B cell (primary cell): ENCODE measurements around the gene GGT7. TPM values are rescaled to one million over a fixed set of nuclear protein-coding genes. Genes with fewer than 3 reads are reported as not detected.
A peak's percentile ranks its signal among the peaks of the same experiment; 100 is the strongest.

ENCODE experiments used
- ATAC-seq: fragments of 200-7000 bp; cut with Tn5 transposase; one replicate; pipeline ENCODE4 v1.10.0; 2021; ENCODE audit warnings: low read depth, mild to moderate bottlenecking, moderate number of reproducible peaks, moderate library complexity
- CTCF ChIA-PET: fragments of 350-600 bp; sonication (Branson Sonifier 250); formaldehyde crosslinking; loops from one replicate; lab custom pipeline; 2021; ENCODE audit warnings: antibody characterized with exemption, inconsistent platforms; lab: Charles Lee
- POLR2A ChIA-PET: fragments of 350-600 bp; sonication (Branson Sonifier 250); formaldehyde crosslinking; loops from one replicate; lab custom pipeline; 2021; ENCODE audit warnings: antibody characterized with exemption; lab: Charles Lee
- DNase-seq: peaks from one replicate; pipeline ENCODE4 v3.0.0; 2013
- H2AFZ ChIP-seq: 2 replicates; pipeline ENCODE4 v1.6.1; 2012; ENCODE audit warnings: mild to moderate bottlenecking, low read depth, low read length; ENCODE audit not compliant: insufficient read depth, poor library complexity, severe bottlenecking
- H3K27ac ChIP-seq, 2 donors: 1 replicate in 1 of 2; 2 replicates in 1 of 2; pipeline ENCODE4 v1.5.1; 2012 to 2013; ENCODE audit warnings: low read length in 2 of 2, mild to moderate bottlenecking in 2 of 2, moderate library complexity in 1 of 2
- H3K27me3 ChIP-seq, 4 experiments: fragments of 200-600 bp in 1 of 4; sonication (generic) in 1 of 4; replicated peaks in 1 of 4; 1 replicate in 2 of 4; 2 replicates in 2 of 4; pipeline versions ENCODE4 v1.6.1 to v1.7.0; 2013 to 2016; ENCODE audit warnings: low read length in 3 of 4, mild to moderate bottlenecking in 2 of 4, mixed read lengths in 1 of 4, moderate library complexity in 1 of 4; ENCODE audit not compliant: insufficient read depth in 4 of 4, control insufficient read depth in 3 of 4; ENCODE audit errors: control extremely low read depth in 1 of 4
- H3K36me3 ChIP-seq, 2 experiments: replicated peaks in 1 of 2; 1 replicate in 1 of 2; 2 replicates in 1 of 2; pipeline versions ENCODE4 v1.6.1 to v1.7.1; 2013; ENCODE audit warnings: low read length in 1 of 2; ENCODE audit not compliant: insufficient read depth in 2 of 2, control insufficient read depth in 1 of 2; ENCODE audit errors: control extremely low read depth in 1 of 2, extremely low read depth in 1 of 2
- H3K4me1 ChIP-seq, 2 donors: fragments of 200-600 bp in 1 of 2; sonication (generic) in 1 of 2; 1 replicate in 1 of 2; 2 replicates in 1 of 2; pipeline versions ENCODE4 v1.5.1 to v1.6.1; 2013 to 2017; ENCODE audit warnings: low read length in 2 of 2; ENCODE audit not compliant: control insufficient read depth in 2 of 2, insufficient read depth in 2 of 2
- H3K4me2 ChIP-seq: replicated peaks from 2 replicates; pipeline ENCODE3; 2012; ENCODE audit warnings: mild to moderate bottlenecking, low read depth, low read length; ENCODE audit not compliant: poor library complexity, severe bottlenecking
- H3K4me3 ChIP-seq, 5 experiments: fragments of 200-600 bp in 1 of 5; sonication (generic) in 1 of 5; 1 replicate in 3 of 5; 2 replicates in 2 of 5; pipeline versions ENCODE4 v1.5.1 to v1.7.0; 2011 to 2016; ENCODE audit warnings: low read length in 4 of 5, mild to moderate bottlenecking in 4 of 5, low read depth in 2 of 5, control low read depth in 1 of 5, moderate library complexity in 1 of 5; ENCODE audit not compliant: insufficient read depth in 1 of 5; ENCODE audit errors: control extremely low read depth in 1 of 5, extremely low read depth in 1 of 5
- H3K79me2 ChIP-seq: fragments of 200-600 bp; sonication (generic); one replicate; pipeline ENCODE4 v1.6.0; 2016; ENCODE audit warnings: low read length; ENCODE audit not compliant: control insufficient read depth, insufficient read depth
- H3K9ac ChIP-seq: fragments of 200-600 bp; sonication (generic); 2 replicates; pipeline ENCODE4 v1.6.1; 2017; ENCODE audit warnings: mild to moderate bottlenecking, low read length, moderate library complexity
- H3K9me3 ChIP-seq, 3 donors: one replicate each; pipeline versions ENCODE4 v1.6.1 to v1.7.1; 2013; ENCODE audit warnings: low read length in 2 of 3; ENCODE audit not compliant: control insufficient read depth in 2 of 3, insufficient read depth in 1 of 3; ENCODE audit errors: control extremely low read depth in 1 of 3
- H4K20me1 ChIP-seq: 2 replicates; pipeline ENCODE4 v1.6.0; 2012; ENCODE audit warnings: mild to moderate bottlenecking, low read length; ENCODE audit not compliant: insufficient read depth, control insufficient read depth, poor library complexity, severe bottlenecking
- H3K27ac Mint-ChIP-seq: one replicate; pipeline ENCODE4 v1.8.0; 2021; ENCODE audit warnings: mixed read lengths
- H3K27me3 Mint-ChIP-seq: one replicate; pipeline ENCODE4 v1.8.0; 2021; ENCODE audit warnings: mixed read lengths
- H3K4me1 Mint-ChIP-seq: one replicate; pipeline ENCODE4 v1.8.0; 2021; ENCODE audit warnings: mixed read lengths
- H3K4me3 Mint-ChIP-seq: one replicate; pipeline ENCODE4 v1.8.0; 2021; ENCODE audit warnings: mixed read lengths
- H3K9me3 Mint-ChIP-seq: one replicate; pipeline ENCODE4 v1.8.0; 2022; ENCODE audit warnings: mixed read lengths; ENCODE audit not compliant: insufficient read depth
- EZH2 ChIP-seq: IDR thresholded peaks from 2 replicates; pipeline ENCODE4 v1.6.1; 2012; ENCODE audit warnings: borderline replicate concordance, low read depth, mild to moderate bottlenecking, moderate library complexity, low read length; ENCODE audit not compliant: insufficient read depth, poor library complexity, severe bottlenecking
- WGBS: methylation state at CpG from one replicate; pipeline ENCODE4 v1.1.5; 2013; ENCODE audit warnings: missing lambda C conversion rate; ENCODE audit not compliant: insufficient coverage; 5-methylcytosine and 5-hydroxymethylcytosine counted together
- intact Hi-C: fragments of 100-400 bp; cut with micrococcal nuclease; formaldehyde crosslinking; loops from one replicate; pipeline ENCODE4 v1.10.0; 2022
- polyA minus RNA-seq: library from RNA; depleted of rRNA, polyadenylated mRNA; stranded (reverse); fragments of >200 nt; gene quantifications from 2 replicates; pipeline ENCODE4 v1.2.3, GENCODE V29; 2012
- polyA plus RNA-seq: library from polyadenylated mRNA; depleted of rRNA; stranded (reverse); fragments of >200 nt; gene quantifications from 2 replicates; pipeline ENCODE4 v1.2.3, GENCODE V29; 2012
- total RNA-seq, 2 donors: library from RNA; stranded (reverse); fragments of 120-200 nt in 1 of 2; gene quantifications; 1 replicate in 1 of 2; 2 replicates in 1 of 2; pipeline versions ENCODE4 v1.2.3 to v1.2.4, GENCODE V29; 2013 to 2022
- TF ChIP-seq, protein P1 (sequence below): fragments of 200-600 bp; IDR thresholded peaks from one replicate; pipeline ENCODE4 v1.8.0; 2022; ENCODE audit warnings: antibody characterized with exemption, mild to moderate bottlenecking

Gene GGT7
- total RNA-seq, result 26.8 and 28.6 TPM in 2 replicates
- 5.3 TPM for total RNA-seq (2013)
- 29.0 and 31.9 TPM in 2 replicates for polyA plus RNA-seq
- polyA minus RNA-seq, result 7.5 and 12.6 TPM in 2 replicates

- Histone ChIP-seq H3K4me3 (peak within 1 kb of the TSS; percentile 13 to 82 (median 59)), H3K36me3 (no peaks in the 10 kb centered on the region), H4K20me1 (no peaks in the 10 kb centered on the region), H3K4me2 (peak within 1 kb of the TSS; percentile 95), H2AFZ (peak within 1 kb of the TSS; percentile 96), H3K27ac (peak within 1 kb of the TSS in 1 of 2 donors; percentile 34), H3K4me1 (peaks cover 35 to 41% of the 10 kb centered on the region in 2 donors), H3K79me2 (peaks cover 12% of the 10 kb centered on the region), H3K27me3 (no peaks in the 10 kb centered on the region), H3K9ac (peak within 1 kb of the TSS; percentile 71), H3K9me3 (no peaks in the 10 kb centered on the region)
- POLR2A ChIA-PET, result no interaction called here
- Mint-ChIP-seq H3K27ac (peak within 1 kb of the TSS; percentile 80), H3K4me1 (peaks cover 55% of the 10 kb centered on the region), H3K9me3 (no peaks in the 10 kb centered on the region), H3K4me3 (peak within 1 kb of the TSS; percentile 92), H3K27me3 (no peaks in the 10 kb centered on the region)
- 2% methylated on average over 52 of the region's 52 CpGs for WGBS
- CTCF ChIA-PET, result interaction anchor here (0.6 to 1.9 kb wide), 8 partner anchors 11 to 528 kb away, joined by 3 to 6 read pairs (median 4); partner anchors contain the start of genes GSS, MYH7B and TRPC4AP
- no peak for TF ChIP-seq EZH2
- TF ChIP-seq, protein P1, sequence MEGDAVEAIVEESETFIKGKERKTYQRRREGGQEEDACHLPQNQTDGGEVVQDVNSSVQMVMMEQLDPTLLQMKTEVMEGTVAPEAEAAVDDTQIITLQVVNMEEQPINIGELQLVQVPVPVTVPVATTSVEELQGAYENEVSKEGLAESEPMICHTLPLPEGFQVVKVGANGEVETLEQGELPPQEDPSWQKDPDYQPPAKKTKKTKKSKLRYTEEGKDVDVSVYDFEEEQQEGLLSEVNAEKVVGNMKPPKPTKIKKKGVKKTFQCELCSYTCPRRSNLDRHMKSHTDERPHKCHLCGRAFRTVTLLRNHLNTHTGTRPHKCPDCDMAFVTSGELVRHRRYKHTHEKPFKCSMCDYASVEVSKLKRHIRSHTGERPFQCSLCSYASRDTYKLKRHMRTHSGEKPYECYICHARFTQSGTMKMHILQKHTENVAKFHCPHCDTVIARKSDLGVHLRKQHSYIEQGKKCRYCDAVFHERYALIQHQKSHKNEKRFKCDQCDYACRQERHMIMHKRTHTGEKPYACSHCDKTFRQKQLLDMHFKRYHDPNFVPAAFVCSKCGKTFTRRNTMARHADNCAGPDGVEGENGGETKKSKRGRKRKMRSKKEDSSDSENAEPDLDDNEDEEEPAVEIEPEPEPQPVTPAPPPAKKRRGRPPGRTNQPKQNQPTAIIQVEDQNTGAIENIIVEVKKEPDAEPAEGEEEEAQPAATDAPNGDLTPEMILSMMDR, result peak; percentile 84
- ATAC-seq (peak; percentile 56), DNase-seq (peak; percentile 86)
- intact Hi-C loops, result loop anchor here (1.0 to 2.0 kb wide), 4 partner anchors 47 to 314 kb away; partner anchors contain the start of genes GSS, MAP1LC3A, MYH7B and NCOA6
These were observed at the start of gene GGT7 for GRCh38 chr20:34872622-34873224. Gene GGT7 (minus strand): TSS chr20:34872856. CDS start chr20:34872815, 41 bp downstream.

GRCh38 chr20:34921436-34921835 lies 48.8 kb upstream of the GGT7 start:
- POLR2A ChIA-PET, result no interaction called here
- 100% methylated on average over 2 of the region's 3 CpGs for WGBS
- Histone ChIP-seq H3K79me2 (no peaks in the 10 kb centered on the region), H3K4me3 (no peak overlapping the region), H4K20me1 (no peaks in the 10 kb centered on the region), H3K9ac (no peak overlapping the region), H3K36me3 (peaks cover 0 to 2% of the 10 kb centered on the region in 2 experiments), H3K4me2 (no peak overlapping the region), H3K27me3 (no peaks in the 10 kb centered on the region), H3K9me3 (no peaks in the 10 kb centered on the region), H2AFZ (no peak overlapping the region), H3K4me1 (no peaks in the 10 kb centered on the region), H3K27ac (no peak overlapping the region)
- H3K9me3 Mint-ChIP-seq, result no peaks in the 10 kb centered on the region
- no peaks in the 10 kb centered on the region for H3K27me3 Mint-ChIP-seq
- TF ChIP-seq EZH2, result no peak
- TF ChIP-seq, protein P1, result no peak
- no peak overlapping the region for H3K27ac Mint-ChIP-seq
- CTCF ChIA-PET, result no interaction called here
- no peak overlapping the region for H3K4me3 Mint-ChIP-seq
- ATAC-seq (no peak), DNase-seq (no peak)
- intact Hi-C loops, result no loop called here
- H3K4me1 Mint-ChIP-seq, result no peaks in the 10 kb centered on the region
